GM12878 (cell line): ENCODE data around the gene TMPRSS3.

ENCODE experiments used
- CTCF ChIP-seq, 3 experiments: IDR thresholded peaks in 2 of 3; conservative IDR thresholded peaks in 1 of 3; 2 replicates each; pipeline ENCODE4 v1.5.1; 2011; ENCODE audit warnings: low read depth in 3 of 3, low read length in 3 of 3, mild to moderate bottlenecking in 3 of 3, control low read depth in 2 of 3, moderate library complexity in 2 of 3, inconsistent platforms in 1 of 3, mixed read lengths in 1 of 3; ENCODE audit not compliant: control insufficient read depth in 2 of 3, insufficient read depth in 1 of 3; ENCODE audit errors: extremely low read depth in 1 of 3
- HSF1 ChIP-seq: fragments of 150-350 bp; IDR thresholded peaks from 2 replicates; pipeline ENCODE4 v1.6.1; 2014; ENCODE audit warnings: mild to moderate bottlenecking, low read depth, low read length
- NBN ChIP-seq: fragments of 450-650 bp; IDR thresholded peaks from 2 replicates; pipeline ENCODE4 v1.6.1; 2016
- REST ChIP-seq: IDR thresholded peaks from 2 replicates; pipeline ENCODE4 v1.6.1; 2012; ENCODE audit warnings: mild to moderate bottlenecking, low read depth, low read length
- ZNF592 ChIP-seq: fragments of 450-650 bp; IDR thresholded peaks from 2 replicates; pipeline ENCODE4 v1.6.1; 2017; ENCODE audit warnings: mild to moderate bottlenecking, moderate library complexity

GRCh38 chr21:42417533-42417932 lies 21.7 kb upstream of the TMPRSS3 start:
- TF ChIP-seq NBN (no peak), CTCF (IDR thresholded peaks at IDR 0.05 in 2 of 3, conservative IDR thresholded peaks at IDR 0.05 in 1 of 3; ENCODE audit: control insufficient read depth in 2 of 3, extremely low read depth in 1 of 3, insufficient read depth in 1 of 3, low read depth in 3 of 3, low read length in 3 of 3) (no peak), HSF1 (no peak), ZNF592 (peak; percentile 71; the same call in 1 of the 2 replicates), REST (no peak)
